HL-60 (cell line): ENCODE results near the gene GNG12.

ENCODE experiments used
- DNase-seq, 2 experiments: peaks; one replicate each; pipeline ENCODE4 v3.0.0-alpha.2; 2010 to 2020; ENCODE audit warnings: low read depth in 1 of 2, low spot score in 1 of 2
- H3K27ac ChIP-seq: fragments of 250-450 bp; sonication (Bioruptor Pico); replicated peaks from 2 replicates; pipeline ENCODE4 v1.5.1; 2020; ENCODE audit warnings: mild to moderate bottlenecking, moderate library complexity
- H3K27me3 ChIP-seq: fragments of 250-450 bp; sonication (Bioruptor Pico); 2 replicates; pipeline ENCODE4 v1.5.1; 2021; ENCODE audit warnings: mild to moderate bottlenecking, moderate library complexity; ENCODE audit not compliant: insufficient read depth, poor library complexity, severe bottlenecking
- H3K4me3 ChIP-seq: replicated peaks from 2 replicates; pipeline ENCODE4 v1.5.1; 2011; ENCODE audit warnings: mild to moderate bottlenecking, control low read depth, low read length; ENCODE audit not compliant: insufficient read depth
- GABPA ChIP-seq: IDR thresholded peaks from 2 replicates; pipeline ENCODE4 v1.6.1; 2012; ENCODE audit warnings: low read depth
- POLR2AphosphoS5 ChIP-seq: IDR thresholded peaks from 2 replicates; pipeline ENCODE4 v1.6.1; 2012; ENCODE audit warnings: low read depth
- SPI1 ChIP-seq: IDR thresholded peaks from 2 replicates; pipeline ENCODE4 v1.6.1; 2012; ENCODE audit warnings: low read depth, mild to moderate bottlenecking, borderline replicate concordance
- TF ChIP-seq, protein P1 (sequence below): IDR thresholded peaks from 2 replicates; pipeline ENCODE4 v1.6.1; 2012; ENCODE audit warnings: low read depth; ENCODE audit not compliant: insufficient replicate concordance
- TF ChIP-seq, protein P2 (sequence below): IDR thresholded peaks from one replicate; pipeline ENCODE4 v1.5.1; 2011; ENCODE audit warnings: low read length, control low read depth, inconsistent platforms; ENCODE audit not compliant: insufficient read depth

The GNG12 gene

DNA sequence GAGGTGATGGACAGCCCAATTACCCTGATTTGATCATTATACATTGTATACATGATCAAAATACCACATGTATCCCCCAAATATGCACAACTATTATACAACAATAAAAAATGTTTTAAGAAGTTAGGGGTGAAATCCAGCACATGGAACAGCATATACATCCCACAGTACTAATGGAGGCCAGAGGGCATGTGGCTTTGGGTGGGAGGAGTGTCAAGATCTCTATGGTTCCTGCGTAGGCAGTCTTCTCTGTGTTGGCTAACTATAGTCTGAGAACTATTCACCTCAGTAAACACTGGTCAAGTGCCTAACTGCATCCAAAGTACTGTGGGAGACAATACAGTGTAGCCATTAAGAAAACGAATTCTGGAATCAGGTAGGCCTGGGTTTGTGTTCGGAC is 74.2 kb downstream of the GNG12 start:
- DNase-seq: no peak
- Histone ChIP-seq H3K4me3 (no peak overlapping the region), H3K27ac (no peak overlapping the region), H3K27me3 (peaks cover 6% of the 10 kb centered on the region)
- TF ChIP-seq GABPA: no peak
- no peak for TF ChIP-seq SPI1
- TF ChIP-seq, protein P1, sequence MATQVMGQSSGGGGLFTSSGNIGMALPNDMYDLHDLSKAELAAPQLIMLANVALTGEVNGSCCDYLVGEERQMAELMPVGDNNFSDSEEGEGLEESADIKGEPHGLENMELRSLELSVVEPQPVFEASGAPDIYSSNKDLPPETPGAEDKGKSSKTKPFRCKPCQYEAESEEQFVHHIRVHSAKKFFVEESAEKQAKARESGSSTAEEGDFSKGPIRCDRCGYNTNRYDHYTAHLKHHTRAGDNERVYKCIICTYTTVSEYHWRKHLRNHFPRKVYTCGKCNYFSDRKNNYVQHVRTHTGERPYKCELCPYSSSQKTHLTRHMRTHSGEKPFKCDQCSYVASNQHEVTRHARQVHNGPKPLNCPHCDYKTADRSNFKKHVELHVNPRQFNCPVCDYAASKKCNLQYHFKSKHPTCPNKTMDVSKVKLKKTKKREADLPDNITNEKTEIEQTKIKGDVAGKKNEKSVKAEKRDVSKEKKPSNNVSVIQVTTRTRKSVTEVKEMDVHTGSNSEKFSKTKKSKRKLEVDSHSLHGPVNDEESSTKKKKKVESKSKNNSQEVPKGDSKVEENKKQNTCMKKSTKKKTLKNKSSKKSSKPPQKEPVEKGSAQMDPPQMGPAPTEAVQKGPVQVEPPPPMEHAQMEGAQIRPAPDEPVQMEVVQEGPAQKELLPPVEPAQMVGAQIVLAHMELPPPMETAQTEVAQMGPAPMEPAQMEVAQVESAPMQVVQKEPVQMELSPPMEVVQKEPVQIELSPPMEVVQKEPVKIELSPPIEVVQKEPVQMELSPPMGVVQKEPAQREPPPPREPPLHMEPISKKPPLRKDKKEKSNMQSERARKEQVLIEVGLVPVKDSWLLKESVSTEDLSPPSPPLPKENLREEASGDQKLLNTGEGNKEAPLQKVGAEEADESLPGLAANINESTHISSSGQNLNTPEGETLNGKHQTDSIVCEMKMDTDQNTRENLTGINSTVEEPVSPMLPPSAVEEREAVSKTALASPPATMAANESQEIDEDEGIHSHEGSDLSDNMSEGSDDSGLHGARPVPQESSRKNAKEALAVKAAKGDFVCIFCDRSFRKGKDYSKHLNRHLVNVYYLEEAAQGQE: no peak
- TF ChIP-seq, protein P2, sequence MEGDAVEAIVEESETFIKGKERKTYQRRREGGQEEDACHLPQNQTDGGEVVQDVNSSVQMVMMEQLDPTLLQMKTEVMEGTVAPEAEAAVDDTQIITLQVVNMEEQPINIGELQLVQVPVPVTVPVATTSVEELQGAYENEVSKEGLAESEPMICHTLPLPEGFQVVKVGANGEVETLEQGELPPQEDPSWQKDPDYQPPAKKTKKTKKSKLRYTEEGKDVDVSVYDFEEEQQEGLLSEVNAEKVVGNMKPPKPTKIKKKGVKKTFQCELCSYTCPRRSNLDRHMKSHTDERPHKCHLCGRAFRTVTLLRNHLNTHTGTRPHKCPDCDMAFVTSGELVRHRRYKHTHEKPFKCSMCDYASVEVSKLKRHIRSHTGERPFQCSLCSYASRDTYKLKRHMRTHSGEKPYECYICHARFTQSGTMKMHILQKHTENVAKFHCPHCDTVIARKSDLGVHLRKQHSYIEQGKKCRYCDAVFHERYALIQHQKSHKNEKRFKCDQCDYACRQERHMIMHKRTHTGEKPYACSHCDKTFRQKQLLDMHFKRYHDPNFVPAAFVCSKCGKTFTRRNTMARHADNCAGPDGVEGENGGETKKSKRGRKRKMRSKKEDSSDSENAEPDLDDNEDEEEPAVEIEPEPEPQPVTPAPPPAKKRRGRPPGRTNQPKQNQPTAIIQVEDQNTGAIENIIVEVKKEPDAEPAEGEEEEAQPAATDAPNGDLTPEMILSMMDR: no peak
- no peak for TF ChIP-seq POLR2AphosphoS5

DNA sequence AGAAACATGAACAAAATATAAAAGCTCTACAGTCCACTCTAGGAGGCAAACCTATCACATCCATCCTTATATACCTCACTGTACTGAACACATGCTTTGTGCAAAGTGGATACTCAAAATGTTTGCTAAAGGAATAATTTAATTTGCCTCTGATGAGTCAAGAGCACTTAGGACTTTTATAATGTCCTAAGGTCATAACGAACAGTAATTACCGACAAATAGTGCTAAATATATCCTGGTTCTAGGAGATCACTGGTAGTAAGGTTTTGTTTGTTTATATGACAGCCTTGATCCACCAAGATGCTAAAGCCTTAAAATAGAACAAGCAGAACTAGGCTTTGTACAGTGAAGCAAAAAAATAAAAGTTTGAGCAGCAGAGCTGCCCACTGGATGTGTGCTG is 77.6 kb downstream of the GNG12 start:
- Histone ChIP-seq H3K4me3 (no peak overlapping the region), H3K27me3 (no peaks in the 10 kb centered on the region), H3K27ac (no peak overlapping the region)
- TF ChIP-seq POLR2AphosphoS5 (no peak), GABPA (no peak), SPI1 (no peak)
- TF ChIP-seq, protein P1: no peak
- TF ChIP-seq, protein P2: no peak
- DNase-seq: no peak

DNA sequence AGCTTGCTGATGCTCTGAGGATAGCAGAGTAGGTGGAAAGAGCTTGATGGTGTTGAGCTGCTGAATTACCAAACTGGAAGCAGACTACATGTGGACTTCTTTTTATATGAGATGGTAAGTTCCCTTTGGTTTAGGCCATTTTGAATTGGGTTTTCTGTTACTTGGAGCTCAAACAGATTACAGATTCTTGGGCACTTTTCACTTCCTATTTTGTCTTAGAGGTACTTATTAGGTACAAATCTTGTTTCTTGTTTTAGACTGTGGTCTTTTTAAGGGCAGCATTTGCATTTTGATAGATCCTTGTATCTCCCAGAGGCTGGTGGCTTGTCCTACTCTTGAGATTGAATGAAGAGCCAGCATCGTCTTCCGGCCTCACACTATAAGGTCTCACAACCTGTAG is 78.1 kb downstream of the GNG12 start:
- TF ChIP-seq SPI1 (no peak), POLR2AphosphoS5 (no peak), GABPA (no peak)
- TF ChIP-seq, protein P2: no peak
- TF ChIP-seq, protein P1: no peak
- Histone ChIP-seq H3K27me3 (no peaks in the 10 kb centered on the region), H3K4me3 (no peak overlapping the region), H3K27ac (no peak overlapping the region)
- no peak for DNase-seq
